ENCODE data around the gene IBA57.

IBA57 gene

GRCh38 chr1:228141226-228142044 is 24.2 kb upstream of the IBA57 start:
- Mint-ChIP-seq H3K4me3 (peak overlapping the region; percentile 98), H3K4me1 (peaks cover 47% of the 10 kb centered on the region)

GRCh38 chr1:228142155-228142691 is 23.4 kb upstream of the IBA57 start:
- ATAC-seq: no peak
- peak overlapping the region in 1 of 2 donors; percentile 94 for H3K27ac Mint-ChIP-seq
- no peaks in the 10 kb centered on the region for H3K27me3 Mint-ChIP-seq
- no peak for DNase-seq
- peak overlapping the region; percentile 98 for H3K4me3 Mint-ChIP-seq
- H3K4me1 Mint-ChIP-seq: peaks cover 47% of the 10 kb centered on the region
- no peaks in the 10 kb centered on the region for H3K9me3 Mint-ChIP-seq

More at GRCh38 chr1:228141226-228142044, 24.2 kb upstream of the IBA57 start:
- ATAC-seq (no peak), DNase-seq (peak in 1 of 2 donors; percentile 32)
- no peaks in the 10 kb centered on the region for H3K9me3 Mint-ChIP-seq
- peak overlapping the region; percentile 94 to 96 for H3K27ac Mint-ChIP-seq
- H3K27me3 Mint-ChIP-seq: no peaks in the 10 kb centered on the region

- Mint-ChIP-seq H3K4me1 (peaks cover 47% of the 10 kb centered on the region), H3K27ac (peak overlapping the region; percentile 46 to 94), H3K4me3 (peak overlapping the region; percentile 98), H3K27me3 (no peaks in the 10 kb centered on the region), H3K9me3 (no peaks in the 10 kb centered on the region)
- ATAC-seq (no peak), DNase-seq (peak in 1 of 2 donors; percentile 13)
These were observed 22.9 kb upstream of the IBA57 start for GRCh38 chr1:228142701-228143136.

GRCh38 chr1:228143480-228144192 is 22.0 kb upstream of the IBA57 start:
- H3K27me3 Mint-ChIP-seq: no peaks in the 10 kb centered on the region
- peaks cover 47% of the 10 kb centered on the region for H3K4me1 Mint-ChIP-seq

GRCh38 chr1:228144193-228144992 is 21.2 kb upstream of the IBA57 start:
- ATAC-seq (no peak), DNase-seq (no peak)
- Mint-ChIP-seq H3K27ac (no peak overlapping the region), H3K9me3 (no peaks in the 10 kb centered on the region), H3K4me3 (no peak overlapping the region), H3K27me3 (no peaks in the 10 kb centered on the region), H3K4me1 (peaks cover 47% of the 10 kb centered on the region)

More at GRCh38 chr1:228143480-228144192, 22.0 kb upstream of the IBA57 start:
- DNase-seq (no peak), ATAC-seq (no peak)
- Mint-ChIP-seq H3K9me3 (no peaks in the 10 kb centered on the region), H3K27ac (peak overlapping the region in 1 of 2 donors; percentile 71), H3K4me3 (peak overlapping the region; percentile 24 to 98)

GRCh38 chr1:228144993-228145343 is 20.6 kb upstream of the IBA57 start:
- H3K4me3 Mint-ChIP-seq: no peak overlapping the region
- DNase-seq (no peak), ATAC-seq (no peak)
- H3K9me3 Mint-ChIP-seq: no peaks in the 10 kb centered on the region
- H3K4me1 Mint-ChIP-seq: peaks cover 47% of the 10 kb centered on the region
- no peak overlapping the region for H3K27ac Mint-ChIP-seq
- H3K27me3 Mint-ChIP-seq: no peaks in the 10 kb centered on the region

GRCh38 chr1:228145463-228146416 is 19.9 kb upstream of the IBA57 start:
- Mint-ChIP-seq H3K4me3 (no peak overlapping the region), H3K27me3 (no peaks in the 10 kb centered on the region), H3K27ac (no peak overlapping the region), H3K9me3 (no peaks in the 10 kb centered on the region), H3K4me1 (peaks cover 47% of the 10 kb centered on the region)
- DNase-seq: no peak
- no peak for ATAC-seq

GRCh38 chr1:228146417-228147150 is 19.0 kb upstream of the IBA57 start:
- Mint-ChIP-seq H3K4me1 (peaks cover 47% of the 10 kb centered on the region), H3K9me3 (no peaks in the 10 kb centered on the region), H3K27me3 (no peaks in the 10 kb centered on the region), H3K27ac (peak overlapping the region; percentile 46 to 55), H3K4me3 (no peak overlapping the region)
- no peak for ATAC-seq
- DNase-seq: no peak

- Mint-ChIP-seq H3K9me3 (no peaks in the 10 kb centered on the region), H3K27me3 (no peaks in the 10 kb centered on the region), H3K4me3 (no peak overlapping the region), H3K27ac (no peak overlapping the region), H3K4me1 (peaks cover 43% of the 10 kb centered on the region)
- ATAC-seq (no peak), DNase-seq (no peak)
These were observed 18.4 kb upstream of the IBA57 start for GRCh38 chr1:228147151-228147693.

GRCh38 chr1:228147768-228148167 is 17.8 kb upstream of the IBA57 start:
- DNase-seq: no peak
- ATAC-seq: no peak
- Mint-ChIP-seq H3K9me3 (no peaks in the 10 kb centered on the region), H3K4me3 (no peak overlapping the region), H3K27ac (no peak overlapping the region), H3K27me3 (no peaks in the 10 kb centered on the region), H3K4me1 (peaks cover 37% of the 10 kb centered on the region)

GRCh38 chr1:228148196-228148861 is 17.3 kb upstream of the IBA57 start:
- H3K9me3 Mint-ChIP-seq: no peaks in the 10 kb centered on the region
- ATAC-seq (no peak), DNase-seq (no peak)
- H3K4me1 Mint-ChIP-seq: peaks cover 32% of the 10 kb centered on the region
- H3K27ac Mint-ChIP-seq: peak overlapping the region in 1 of 2 donors; percentile 48
- H3K27me3 Mint-ChIP-seq: no peaks in the 10 kb centered on the region
- no peak overlapping the region for H3K4me3 Mint-ChIP-seq

GRCh38 chr1:228148935-228149405 is 16.6 kb upstream of the IBA57 start:
- H3K27ac Mint-ChIP-seq: no peak overlapping the region
- H3K4me3 Mint-ChIP-seq: no peak overlapping the region
- peaks cover 27% of the 10 kb centered on the region for H3K4me1 Mint-ChIP-seq
- ATAC-seq (no peak), DNase-seq (no peak)
- H3K9me3 Mint-ChIP-seq: no peaks in the 10 kb centered on the region
- no peaks in the 10 kb centered on the region for H3K27me3 Mint-ChIP-seq

- no peak within 1 kb of the TSS for H3K27ac Mint-ChIP-seq
- peak; percentile 11 for ATAC-seq
These were observed 16.0 kb upstream of the IBA57 start, which contains the start of gene GJC2 for GRCh38 chr1:228149406-228150119. Gene GJC2, plus strand, starts transcription at chr1:228149930. Its CDS starts 7,829 bp downstream, at chr1:228157759.

More at GRCh38 chr1:228149406-228150119, 16.0 kb upstream of the IBA57 start, which contains the start of gene GJC2:
- Mint-ChIP-seq H3K27me3 (no peaks in the 10 kb centered on the region), H3K4me1 (peaks cover 27% of the 10 kb centered on the region), H3K4me3 (no peak within 1 kb of the TSS), H3K9me3 (no peaks in the 10 kb centered on the region)
- DNase-seq: no peak
